Measurements from ENCODE around the gene CFAP44. TPM values are rescaled to one million over a fixed set of nuclear protein-coding genes. Genes with fewer than 3 reads are reported as not detected.
A peak's percentile ranks its signal among the peaks of the same experiment; 100 is the strongest.
"Not testable (repeated sequence)": the region's sequence is repeated elsewhere in the genome, so short reads cannot be mapped to it uniquely, and the experiment has no call there.

CFAP44 gene, protein sequence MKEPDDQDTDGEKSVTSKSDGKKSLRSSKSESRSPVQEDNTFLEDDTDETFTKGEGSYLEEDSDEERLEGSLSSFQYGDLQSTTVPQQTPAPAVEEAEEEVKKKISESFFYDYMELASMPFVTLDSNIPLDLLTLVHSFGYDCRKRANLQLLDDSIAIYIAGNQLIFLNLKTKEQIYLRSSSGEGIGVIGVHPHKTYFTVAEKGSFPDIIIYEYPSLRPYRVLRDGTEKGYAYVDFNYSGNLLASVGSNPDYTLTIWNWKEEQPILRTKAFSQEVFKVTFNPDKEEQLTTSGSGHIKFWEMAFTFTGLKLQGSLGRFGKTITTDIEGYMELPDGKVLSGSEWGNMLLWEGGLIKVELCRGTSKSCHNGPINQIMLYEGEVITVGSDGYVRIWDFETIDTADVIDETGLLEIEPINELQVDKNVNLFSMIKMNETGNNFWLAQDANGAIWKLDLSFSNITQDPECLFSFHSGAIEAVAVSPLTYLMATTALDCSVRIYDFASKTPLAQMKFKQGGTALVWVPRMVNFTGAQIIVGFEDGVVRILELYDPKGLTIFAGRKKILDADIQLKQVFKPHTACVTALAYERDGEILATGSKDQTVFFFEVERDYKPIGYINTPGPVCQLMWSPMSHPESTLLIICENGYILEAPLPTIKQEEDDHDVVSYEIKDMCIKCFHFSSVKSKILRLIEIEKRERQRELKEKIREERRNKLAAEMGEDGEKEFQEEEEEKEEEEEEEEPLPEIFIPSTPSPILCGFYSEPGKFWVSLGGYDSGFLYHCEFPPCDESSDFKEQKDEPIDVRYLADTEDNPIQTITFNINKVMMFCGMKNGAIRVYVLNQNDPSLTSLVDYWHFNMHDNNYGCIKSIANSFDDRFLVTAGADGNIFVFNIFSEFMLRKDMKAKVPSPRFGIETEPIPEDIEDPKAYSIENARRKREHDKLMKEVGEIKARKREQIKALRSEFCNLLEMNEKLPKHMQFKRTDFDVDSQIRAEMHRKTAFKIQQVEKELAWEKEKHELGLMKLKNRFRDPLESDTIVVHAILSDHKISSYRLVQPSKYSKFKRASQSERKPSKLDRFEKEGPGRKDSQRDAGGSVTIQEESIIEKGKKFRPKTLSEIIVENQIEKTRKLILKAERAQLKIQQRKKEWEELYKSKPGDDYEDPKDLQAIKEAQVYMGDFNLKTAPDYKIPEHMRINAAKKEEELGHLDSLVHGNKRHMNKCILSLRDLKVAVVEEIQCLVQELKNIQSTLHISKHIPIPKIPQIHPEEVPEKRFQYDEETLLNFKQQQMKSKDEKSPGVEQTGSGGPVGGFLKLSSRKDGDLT (N-terminal part only)
- total RNA-seq, result 2.1 TPM
- long read RNA-seq, partial matches to known transcripts, result 1 of 2 reads
- long read RNA-seq, other reads (novel, unspliced or antisense), result 1 of 2 reads

DNA sequence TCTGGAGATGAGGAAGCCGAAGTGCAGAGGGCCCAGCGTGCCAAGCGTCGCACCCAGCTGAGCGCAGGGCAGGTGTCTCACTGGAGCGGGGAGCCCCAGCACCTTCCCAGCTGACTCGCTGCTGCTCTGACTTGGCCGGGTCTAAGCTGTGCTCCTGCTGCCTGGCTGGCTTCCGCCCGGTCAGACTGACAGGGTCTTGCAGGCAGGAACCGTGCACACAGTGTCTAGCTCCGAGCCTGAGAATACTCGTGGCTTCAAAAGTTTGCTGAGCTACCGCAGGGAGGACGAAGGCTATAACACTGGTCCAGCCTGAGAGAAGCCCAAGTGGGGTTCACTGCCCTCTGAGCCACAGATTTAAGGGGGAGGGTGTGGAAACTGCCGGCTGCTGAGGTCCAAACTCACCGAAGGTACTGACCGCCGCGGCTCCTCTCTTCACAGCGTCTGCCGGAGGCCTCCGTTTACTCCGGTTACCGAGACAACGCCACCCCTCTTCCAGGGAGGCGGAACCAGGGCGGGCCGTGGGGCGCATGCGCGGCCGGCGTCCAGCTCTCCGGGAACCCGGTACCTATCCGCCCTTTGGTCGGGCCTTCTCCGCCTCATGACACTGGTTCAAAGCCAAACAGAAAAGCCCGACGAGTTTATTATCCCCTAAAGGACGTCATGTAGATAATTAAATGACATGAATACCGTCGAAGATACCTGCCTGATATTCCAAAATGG lies at the start of gene CFAP44:
CFAP44 (minus strand) TSS at position 443 of the 720 bp plus-strand sequence. CDS start 7,829 bp downstream, outside the sequence.
- peak; percentile 82 for DNase-seq (ENCODE audit: low spot score)
- intact Hi-C loops (cut with DNase I), result no loop called here

DNA sequence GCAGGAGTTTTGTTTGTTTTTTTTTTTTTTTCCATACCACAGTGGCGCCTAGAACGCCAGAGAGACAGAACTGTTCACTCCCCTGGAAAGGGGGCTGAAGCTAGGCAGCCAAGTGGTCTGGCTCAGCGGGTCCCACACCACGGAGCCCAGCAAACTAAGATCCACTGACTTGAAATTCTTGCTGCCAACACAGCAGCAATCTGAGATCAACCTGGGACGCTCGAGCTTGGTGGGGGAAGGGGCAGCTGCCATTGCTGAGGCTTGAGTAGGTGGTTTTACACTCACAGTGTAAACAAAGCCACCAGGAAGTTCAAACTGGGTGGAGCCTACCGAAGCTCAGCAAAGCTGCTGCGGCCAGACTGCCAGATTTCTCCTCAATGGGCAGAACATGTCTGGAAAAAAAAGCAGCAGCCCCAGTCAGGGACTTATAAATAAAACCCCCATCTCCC lies 43.9 kb upstream of the CFAP44 start:
- no peak for DNase-seq (ENCODE audit: low spot score)
- intact Hi-C loops (cut with DNase I), result no loop called here

DNA sequence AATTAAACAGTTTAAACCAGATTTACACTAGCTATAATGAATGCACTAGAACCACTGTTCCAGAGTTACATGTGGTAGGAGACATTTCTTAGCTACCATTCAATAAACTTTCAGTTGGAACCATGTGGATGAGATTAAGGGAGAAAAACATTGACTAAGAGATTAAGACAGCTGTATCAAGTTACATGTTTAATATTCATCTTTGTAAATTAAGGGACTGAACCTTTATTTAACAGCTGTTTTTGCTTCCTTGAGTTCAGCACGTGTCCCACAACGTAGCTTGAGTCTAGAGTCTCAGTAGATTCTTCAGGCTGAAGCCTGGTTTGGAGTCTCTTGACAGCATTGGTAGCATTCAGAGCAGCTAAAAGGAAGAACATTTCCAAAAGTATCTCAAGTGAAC lies 27.2 kb upstream of the CFAP44 start:
- no peak for DNase-seq (ENCODE audit: low spot score)
- intact Hi-C loops (cut with DNase I), result no loop called here

DNA sequence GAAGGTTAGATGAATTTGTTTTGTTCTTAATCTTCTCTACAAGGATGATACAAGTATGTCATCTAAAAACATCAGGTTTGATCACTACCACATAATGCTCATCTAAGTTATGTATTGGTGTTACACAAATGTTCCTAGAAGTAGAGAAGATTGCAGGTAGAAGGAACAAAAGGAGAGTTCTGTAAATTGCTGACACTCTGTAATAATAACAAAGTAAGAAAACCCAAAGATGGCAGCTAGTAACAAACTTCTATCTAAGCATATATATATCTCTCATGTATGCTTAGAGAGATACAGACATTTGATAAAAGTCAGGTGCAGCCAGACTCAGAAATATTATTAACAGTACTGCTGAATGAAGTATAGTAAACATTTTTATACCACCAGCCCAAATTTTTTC lies 20.2 kb upstream of the CFAP44 start:
- intact Hi-C loops (cut with DNase I), result no loop called here
- DNase-seq (ENCODE audit: low spot score), result no peak

DNA sequence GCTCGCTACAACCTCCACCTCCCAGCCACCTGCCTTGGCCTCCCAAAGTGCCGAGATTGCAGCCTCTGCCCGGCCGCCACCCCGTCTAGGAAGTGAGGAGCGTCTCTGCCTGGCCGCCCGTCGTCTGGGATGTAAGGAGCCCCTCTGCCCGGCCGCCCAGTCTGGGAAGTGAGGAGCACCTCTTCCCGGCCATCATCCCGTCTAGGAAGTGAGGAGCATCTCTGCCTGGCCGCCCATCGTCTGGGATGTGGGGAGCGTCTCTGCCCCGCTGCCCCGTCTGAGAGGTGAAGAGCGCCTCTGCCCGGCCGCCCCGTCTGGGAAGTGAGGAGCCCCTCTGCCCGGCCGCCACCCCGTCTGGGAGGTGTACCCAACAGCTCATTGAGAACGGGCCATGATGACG lies 17.3 kb upstream of the CFAP44 start:
- DNase-seq (ENCODE audit: low spot score); intact Hi-C loops (cut with DNase I): not testable (repeated sequence)

DNA sequence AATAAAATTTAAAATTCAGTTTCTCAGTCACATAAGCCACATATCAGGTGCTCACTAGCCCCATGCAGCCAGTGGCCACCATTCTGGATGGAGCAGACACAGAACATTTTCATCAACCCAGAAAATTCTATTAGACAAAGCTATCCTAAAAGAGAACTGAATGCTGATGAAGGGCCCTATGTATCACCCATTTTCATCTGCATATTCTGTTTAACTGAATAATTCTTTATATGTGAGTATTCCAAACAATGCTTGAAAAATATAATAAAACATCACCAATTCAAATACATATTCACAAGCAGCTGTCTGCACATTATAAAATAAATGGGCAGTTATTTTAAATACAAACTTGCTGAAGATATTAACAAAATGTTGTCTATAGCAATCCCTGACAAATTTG lies 14.2 kb upstream of the CFAP44 start:
- intact Hi-C loops (cut with DNase I), result no loop called here
- DNase-seq (ENCODE audit: low spot score), result no peak

DNA sequence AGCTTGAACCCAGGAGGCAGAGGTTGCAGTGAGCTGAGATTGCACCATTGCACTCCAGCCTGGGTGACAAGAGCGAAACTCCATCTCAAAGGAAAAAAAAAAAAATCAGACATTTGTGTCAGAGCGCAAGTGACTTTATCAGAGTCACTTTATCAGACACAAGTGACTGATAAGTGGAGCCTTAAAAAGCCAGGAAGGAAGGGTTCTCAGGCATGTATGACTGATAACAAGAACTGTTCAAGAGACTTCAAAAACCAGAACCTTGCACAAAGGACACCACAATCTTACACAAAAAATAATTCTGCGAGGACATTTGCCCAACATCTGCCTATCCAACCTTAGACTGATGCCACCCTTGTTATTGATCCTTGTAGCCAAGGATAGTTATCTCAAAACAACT lies 13.3 kb upstream of the CFAP44 start:
- DNase-seq (ENCODE audit: low spot score), result no peak
- intact Hi-C loops (cut with DNase I), result no loop called here

DNA sequence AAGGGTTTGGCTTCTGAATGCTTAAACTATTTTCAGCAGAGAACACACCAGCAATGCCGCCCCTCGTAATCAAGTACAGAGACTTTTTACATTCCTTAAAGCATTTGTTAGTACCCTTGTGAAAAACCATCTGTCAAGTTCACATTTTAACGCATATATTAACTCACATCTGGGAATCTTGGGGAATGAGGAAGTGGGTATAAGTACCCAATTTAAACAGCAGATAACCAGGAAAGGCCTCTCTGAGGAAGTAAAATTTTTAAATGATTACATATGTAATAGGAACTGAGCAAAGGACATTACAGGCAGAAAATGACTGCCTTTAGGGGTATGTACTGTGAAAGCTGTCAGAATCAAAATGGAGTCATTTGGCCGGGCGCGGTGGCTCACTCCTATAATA lies 12.8 kb upstream of the CFAP44 start:
- DNase-seq (ENCODE audit: low spot score), result no peak
- intact Hi-C loops (cut with DNase I), result no loop called here

DNA sequence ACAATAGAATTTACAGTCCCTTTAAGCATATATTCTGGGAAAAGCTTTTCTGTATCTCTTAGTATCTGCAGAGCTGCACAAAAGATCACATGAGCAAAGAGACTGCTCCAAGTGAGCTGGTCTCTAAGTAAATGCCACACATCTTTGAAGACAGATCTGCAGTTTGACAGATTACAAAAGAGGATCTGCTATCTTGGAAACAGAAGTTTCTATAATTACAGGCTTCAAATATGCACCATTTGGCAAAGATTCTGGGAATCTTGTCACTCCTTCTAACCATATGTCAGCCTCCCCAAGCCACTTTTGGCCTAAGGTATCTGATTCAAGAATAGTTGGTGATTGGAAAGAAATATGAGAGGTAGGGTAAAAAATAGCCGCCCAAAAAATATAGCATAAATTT lies 9.6 kb upstream of the CFAP44 start:
- intact Hi-C loops (cut with DNase I), result no loop called here

DNA sequence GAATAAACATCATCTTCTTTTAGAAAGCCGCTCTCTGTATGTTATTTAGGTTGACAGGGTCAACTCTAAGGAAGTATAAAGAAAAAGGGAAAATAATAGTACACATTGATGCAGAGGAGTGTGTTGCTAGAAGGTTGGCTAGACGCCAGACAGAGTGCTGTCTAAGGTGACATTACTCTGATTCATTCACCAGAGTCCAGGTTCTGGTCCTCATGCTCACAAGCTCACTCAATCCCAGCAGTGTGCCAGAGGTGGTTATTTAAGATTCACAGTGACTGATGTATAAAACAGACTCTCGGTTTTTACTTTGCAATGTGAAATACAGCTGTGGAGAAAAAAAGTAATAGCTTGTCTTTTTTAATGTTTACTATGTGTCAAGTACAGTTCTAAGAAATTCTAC lies 1.7 kb downstream of the CFAP44 start:
- intact Hi-C loops (cut with DNase I), result no loop called here
- DNase-seq (ENCODE audit: low spot score), result no peak

More for the DNA sequence above, 9.6 kb upstream of the CFAP44 start:
- DNase-seq (ENCODE audit: low spot score), result no peak

DNA sequence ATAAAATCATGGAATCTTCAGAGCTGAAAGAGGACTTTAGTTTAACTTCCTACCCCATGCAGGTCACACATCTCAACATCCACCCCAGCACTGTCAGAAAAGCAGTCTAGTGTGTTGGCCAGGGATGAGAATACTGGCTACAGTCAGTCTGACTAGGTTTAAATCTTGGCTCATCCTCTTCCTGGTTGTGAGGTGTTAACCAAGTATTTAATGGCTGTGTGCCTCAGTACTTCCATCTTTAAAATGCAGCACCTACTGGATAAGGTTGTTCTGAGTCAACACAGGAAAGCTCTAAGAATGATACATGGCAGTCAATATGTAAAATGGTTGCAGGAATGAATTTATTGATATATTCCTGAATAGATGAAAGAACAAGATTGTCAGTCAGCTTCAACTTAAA lies 3.1 kb downstream of the CFAP44 start:
- intact Hi-C loops (cut with DNase I), result no loop called here
- DNase-seq (ENCODE audit: low spot score), result no peak

DNA sequence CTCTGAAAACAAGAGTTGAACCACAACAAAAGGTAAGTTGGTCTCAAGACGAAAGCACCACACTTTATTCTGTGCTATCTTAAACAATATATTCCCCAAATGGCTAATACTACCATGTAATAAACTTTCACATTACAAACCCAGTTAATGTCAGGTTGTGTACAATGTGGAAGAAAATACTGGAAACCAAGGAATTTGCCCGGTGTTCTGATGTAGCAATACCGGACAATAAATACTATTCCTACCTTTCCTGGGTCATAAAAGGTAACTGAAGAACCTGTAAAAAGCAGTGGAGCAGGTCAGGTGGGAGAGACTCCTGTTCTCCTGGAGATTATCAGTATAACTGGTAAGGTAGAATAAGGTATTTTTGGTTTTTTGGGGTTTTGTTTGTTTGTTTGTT lies 3.9 kb downstream of the CFAP44 start:
- DNase-seq (ENCODE audit: low spot score), result no peak

DNA sequence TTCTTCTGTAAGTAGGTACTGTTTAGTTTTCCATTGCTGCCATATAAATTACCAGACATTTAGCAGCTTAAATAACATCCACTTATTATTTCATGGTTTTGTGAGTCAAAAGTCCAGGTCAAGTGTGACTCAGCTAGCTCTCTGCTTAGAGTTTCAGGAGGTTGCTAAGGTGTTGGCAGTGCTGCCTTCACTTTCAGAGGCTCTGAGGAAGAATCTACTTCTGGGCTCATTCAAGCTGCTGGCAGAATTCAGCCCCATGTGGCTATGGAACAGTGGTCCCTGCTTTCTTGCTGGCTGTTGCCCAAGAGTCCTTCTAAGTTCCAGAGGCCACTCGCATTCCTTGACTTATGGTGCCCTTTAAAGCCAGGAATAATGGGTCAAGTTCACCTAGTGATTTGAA lies 4.5 kb downstream of the CFAP44 start:
- no peak for DNase-seq (ENCODE audit: low spot score)
- intact Hi-C loops (cut with DNase I), result no loop called here

More for the DNA sequence above, 3.9 kb downstream of the CFAP44 start:
- intact Hi-C loops (cut with DNase I), result no loop called here

DNA sequence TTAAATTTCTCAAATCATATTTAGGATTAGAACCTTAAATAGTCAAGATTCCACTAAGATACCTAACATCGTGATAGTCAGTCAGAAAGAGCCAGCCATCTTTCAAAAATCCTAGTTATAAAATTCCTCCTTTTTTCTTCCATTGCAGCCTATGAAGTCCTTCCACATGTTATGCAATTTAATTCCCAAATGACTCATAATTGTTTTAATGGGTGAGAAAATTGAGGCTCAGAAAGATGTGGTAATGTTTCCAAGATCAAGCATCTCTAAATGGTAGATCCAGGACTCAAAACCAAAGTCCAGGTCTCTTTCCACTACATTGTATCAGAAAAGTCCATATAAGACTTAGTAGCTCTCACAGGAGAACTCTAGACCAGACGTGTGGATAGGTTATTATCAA lies 9.5 kb downstream of the CFAP44 start:
- DNase-seq (ENCODE audit: low spot score), result no peak
- intact Hi-C loops (cut with DNase I), result no loop called here

DNA sequence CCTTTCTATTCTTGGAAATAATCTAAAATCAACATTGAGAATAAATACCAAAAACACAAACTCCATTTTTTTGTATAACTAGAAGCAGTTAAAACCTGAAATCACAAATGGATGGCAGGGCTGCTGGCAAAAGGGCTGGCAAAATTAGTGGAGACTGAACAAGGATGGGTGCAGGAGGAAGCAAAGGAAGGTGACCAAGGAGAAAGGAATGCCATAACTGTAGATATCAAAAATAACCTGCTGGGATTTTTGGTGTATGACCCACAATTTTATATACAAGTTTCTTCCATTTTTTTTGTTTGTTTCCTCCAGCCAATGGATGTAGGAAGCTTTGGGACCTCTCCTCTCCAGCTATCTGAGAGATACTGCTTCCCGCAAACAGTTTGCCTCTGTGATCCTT lies 12.7 kb downstream of the CFAP44 start:
- intact Hi-C loops (cut with DNase I), result no loop called here
- no peak for DNase-seq (ENCODE audit: low spot score)

DNA sequence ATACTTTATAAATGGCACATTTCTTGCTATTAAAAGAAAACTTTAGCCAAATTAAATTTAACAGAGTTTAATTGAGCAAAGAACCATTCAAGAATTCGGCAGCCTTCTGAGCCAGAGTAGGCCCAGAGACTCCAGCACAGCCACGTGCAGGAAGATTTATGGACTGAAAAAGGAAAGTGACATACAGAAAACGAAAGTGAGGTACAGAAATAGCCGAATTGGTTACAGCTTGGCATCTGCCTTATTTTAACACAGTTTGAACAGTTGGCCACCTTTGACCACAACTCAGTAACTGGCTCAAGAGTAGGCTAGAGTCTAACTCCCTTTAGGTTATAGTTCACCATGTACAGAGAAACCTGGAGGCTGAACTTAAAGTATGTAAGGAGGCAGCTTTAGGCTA lies 17.6 kb downstream of the CFAP44 start:
- intact Hi-C loops (cut with DNase I), result no loop called here

DNA sequence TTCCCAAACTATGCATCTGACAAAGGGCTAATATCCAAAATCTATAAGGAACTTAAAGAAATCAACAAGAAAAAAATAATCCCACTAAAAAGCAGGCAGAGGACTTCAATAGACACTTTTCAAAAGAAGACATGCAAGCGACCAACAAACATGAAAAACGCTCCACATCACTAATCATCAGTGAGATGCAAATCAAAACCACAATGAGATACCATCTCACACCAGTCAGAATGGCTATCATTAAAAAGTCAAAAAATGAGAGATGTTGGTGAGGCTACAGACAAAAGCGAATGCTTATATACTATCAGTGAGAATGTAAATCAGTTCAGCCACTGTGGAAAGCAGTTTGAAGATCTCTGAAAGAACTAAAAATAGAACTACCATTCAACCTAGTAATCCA lies 20.2 kb downstream of the CFAP44 start:
- DNase-seq (ENCODE audit: low spot score), result no peak
- intact Hi-C loops (cut with DNase I), result no loop called here

More for the DNA sequence above, 17.6 kb downstream of the CFAP44 start:
- no peak for DNase-seq (ENCODE audit: low spot score)

DNA sequence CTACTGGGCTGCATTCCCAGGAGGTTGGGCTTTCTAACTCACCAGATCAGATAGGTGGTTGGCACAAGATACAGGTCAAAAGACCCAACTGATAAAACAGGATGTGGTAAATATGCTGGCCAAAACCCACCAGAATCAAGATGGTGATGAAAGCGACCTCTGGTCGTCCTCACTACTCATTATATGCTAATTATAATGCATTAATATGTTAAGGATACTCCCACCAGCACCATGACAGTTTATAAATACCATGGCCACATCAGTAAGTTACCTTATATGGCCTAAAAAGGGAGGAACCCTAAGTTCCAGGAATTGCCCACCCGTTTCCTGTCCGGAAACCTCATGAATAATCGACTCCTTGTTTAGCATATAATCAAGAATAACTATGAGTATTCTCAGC lies 31.6 kb downstream of the CFAP44 start:
- intact Hi-C loops (cut with DNase I), result no loop called here
- DNase-seq (ENCODE audit: low spot score), result no peak

DNA sequence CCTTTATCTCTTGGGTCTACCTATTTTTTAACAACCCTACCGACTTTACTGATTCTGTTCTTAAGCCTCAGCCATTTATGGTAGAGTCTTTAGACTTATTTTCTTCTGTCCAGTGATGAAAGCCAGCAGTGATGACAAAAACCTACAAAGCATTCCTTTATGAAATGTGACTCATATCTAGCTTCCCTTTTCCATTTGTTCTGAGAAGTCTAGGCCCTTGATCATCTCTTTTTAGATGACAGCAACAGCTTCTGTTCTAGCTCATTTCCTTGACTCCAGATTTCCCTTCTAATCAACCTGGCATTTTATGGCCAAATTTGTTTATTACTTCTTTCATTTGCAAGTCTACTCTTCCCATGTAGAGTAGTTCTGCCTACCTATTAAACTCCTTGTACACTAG lies 36.1 kb downstream of the CFAP44 start:
- intact Hi-C loops (cut with DNase I), result no loop called here
- DNase-seq (ENCODE audit: low spot score), result no peak
